ENCODE results near the gene RAB37. TPM values are rescaled to one million over a fixed set of nuclear protein-coding genes. Genes with fewer than 3 reads are reported as not detected.

The RAB37 gene
- total and polyA plus RNA-seq, 2 of the 13 experiments (the other 11 are each of a cell fraction or from before 2014, with no cell fraction given) = 0.91 to 3.7 TPM

- TF ChIP-seq STAG1 (CRISPR knock-in tag; IDR thresholded peaks at IDR 0.05) (no peak), BCLAF1 (IDR thresholded peaks at IDR 0.05) (no peak), CREB1 (IDR thresholded peaks at IDR 0.05) (no peak), CREB1 (CRISPR knock-in tag; IDR thresholded peaks at IDR 0.05) (0 out of 2 replicates have a peak, but pooled peaks have one; percentile 20), ZNF547 (CRISPR knock-in tag; IDR thresholded peaks at IDR 0.05) (no peak), MEIS1 (CRISPR knock-in tag; IDR thresholded peaks at IDR 0.05; ENCODE audit: borderline replicate concordance) (no peak), RNF219 (CRISPR knock-in tag; IDR thresholded peaks at IDR 0.05) (no peak), DRAP1 (CRISPR knock-in tag; IDR thresholded peaks at IDR 0.05) (0 out of 2 replicates have a peak, but pooled peaks have one; percentile 33), ZSCAN25 (CRISPR knock-in tag; IDR thresholded peaks at IDR 0.05) (peak; percentile 76), POGK (CRISPR knock-in tag; conservative IDR thresholded peaks at IDR 0.05) (no peak; the same call in 1 of the 2 replicates), ATAD3A (CRISPR knock-in tag; IDR thresholded peaks at IDR 0.05) (no peak), FOXP4 (CRISPR knock-in tag; IDR thresholded peaks at IDR 0.05) (peak; percentile 91), ZNF343 (CRISPR knock-in tag; IDR thresholded peaks at IDR 0.05) (no peak), NRL (CRISPR knock-in tag; IDR thresholded peaks at IDR 0.05; ENCODE audit: borderline replicate concordance) (no peak; the same call in 1 of the 2 replicates), ZBTB1 (CRISPR knock-in tag; IDR thresholded peaks at IDR 0.05; ENCODE audit: borderline replicate concordance) (no peak), BORCS8-MEF2B (CRISPR knock-in tag; IDR thresholded peaks at IDR 0.05) (no peak), KDM6A (CRISPR knock-in tag; IDR thresholded peaks at IDR 0.05; ENCODE audit: low read depth) (peak; percentile 50; the same call in 1 of the 2 replicates), ZNF124 (CRISPR knock-in tag; IDR thresholded peaks at IDR 0.05) (no peak), ZNF30 (CRISPR knock-in tag; IDR thresholded peaks at IDR 0.05) (no peak)
Measured at GRCh38 chr17:74738051-74738996, 1.3 kb downstream of the RAB37 start (continued).

All from HepG2 (cell line).